B cell (primary cell): ENCODE measurements around the gene SYNRG. TPM values are rescaled to one million over a fixed set of nuclear protein-coding genes. Genes with fewer than 3 reads are reported as not detected.

Experiments used
- ATAC-seq: fragments of 200-7000 bp; cut with Tn5 transposase; one replicate; pipeline ENCODE4 v1.10.0; 2021; ENCODE audit warnings: low read depth, mild to moderate bottlenecking, moderate number of reproducible peaks, moderate library complexity
- CTCF ChIA-PET: fragments of 350-600 bp; sonication (Branson Sonifier 250); formaldehyde crosslinking; loops from one replicate; lab custom pipeline; 2021; ENCODE audit warnings: antibody characterized with exemption, inconsistent platforms; lab: Charles Lee
- POLR2A ChIA-PET: fragments of 350-600 bp; sonication (Branson Sonifier 250); formaldehyde crosslinking; loops from one replicate; lab custom pipeline; 2021; ENCODE audit warnings: antibody characterized with exemption; lab: Charles Lee
- DNase-seq: peaks from one replicate; pipeline ENCODE4 v3.0.0; 2013
- H2AFZ ChIP-seq: 2 replicates; pipeline ENCODE4 v1.6.1; 2012; ENCODE audit warnings: mild to moderate bottlenecking, low read depth, low read length; ENCODE audit not compliant: insufficient read depth, poor library complexity, severe bottlenecking
- H3K27ac ChIP-seq, 2 donors: 1 replicate in 1 of 2; 2 replicates in 1 of 2; pipeline ENCODE4 v1.5.1; 2012 to 2013; ENCODE audit warnings: low read length in 2 of 2, mild to moderate bottlenecking in 2 of 2, moderate library complexity in 1 of 2
- H3K27me3 ChIP-seq, 4 experiments: fragments of 200-600 bp in 1 of 4; sonication (generic) in 1 of 4; replicated peaks in 1 of 4; 1 replicate in 2 of 4; 2 replicates in 2 of 4; pipeline versions ENCODE4 v1.6.1 to v1.7.0; 2013 to 2016; ENCODE audit warnings: low read length in 3 of 4, mild to moderate bottlenecking in 2 of 4, mixed read lengths in 1 of 4, moderate library complexity in 1 of 4; ENCODE audit not compliant: insufficient read depth in 4 of 4, control insufficient read depth in 3 of 4; ENCODE audit errors: control extremely low read depth in 1 of 4
- H3K36me3 ChIP-seq, 2 experiments: replicated peaks in 1 of 2; 1 replicate in 1 of 2; 2 replicates in 1 of 2; pipeline versions ENCODE4 v1.6.1 to v1.7.1; 2013; ENCODE audit warnings: low read length in 1 of 2; ENCODE audit not compliant: insufficient read depth in 2 of 2, control insufficient read depth in 1 of 2; ENCODE audit errors: control extremely low read depth in 1 of 2, extremely low read depth in 1 of 2
- H3K4me1 ChIP-seq, 2 donors: fragments of 200-600 bp in 1 of 2; sonication (generic) in 1 of 2; 1 replicate in 1 of 2; 2 replicates in 1 of 2; pipeline versions ENCODE4 v1.5.1 to v1.6.1; 2013 to 2017; ENCODE audit warnings: low read length in 2 of 2; ENCODE audit not compliant: control insufficient read depth in 2 of 2, insufficient read depth in 2 of 2
- H3K4me2 ChIP-seq: replicated peaks from 2 replicates; pipeline ENCODE3; 2012; ENCODE audit warnings: mild to moderate bottlenecking, low read depth, low read length; ENCODE audit not compliant: poor library complexity, severe bottlenecking
- H3K4me3 ChIP-seq, 5 experiments: fragments of 200-600 bp in 1 of 5; sonication (generic) in 1 of 5; 1 replicate in 3 of 5; 2 replicates in 2 of 5; pipeline versions ENCODE4 v1.5.1 to v1.7.0; 2011 to 2016; ENCODE audit warnings: low read length in 4 of 5, mild to moderate bottlenecking in 4 of 5, low read depth in 2 of 5, control low read depth in 1 of 5, moderate library complexity in 1 of 5; ENCODE audit not compliant: insufficient read depth in 1 of 5; ENCODE audit errors: control extremely low read depth in 1 of 5, extremely low read depth in 1 of 5
- H3K79me2 ChIP-seq: fragments of 200-600 bp; sonication (generic); one replicate; pipeline ENCODE4 v1.6.0; 2016; ENCODE audit warnings: low read length; ENCODE audit not compliant: control insufficient read depth, insufficient read depth
- H3K9ac ChIP-seq: fragments of 200-600 bp; sonication (generic); 2 replicates; pipeline ENCODE4 v1.6.1; 2017; ENCODE audit warnings: mild to moderate bottlenecking, low read length, moderate library complexity
- H3K9me3 ChIP-seq, 3 donors: one replicate each; pipeline versions ENCODE4 v1.6.1 to v1.7.1; 2013; ENCODE audit warnings: low read length in 2 of 3; ENCODE audit not compliant: control insufficient read depth in 2 of 3, insufficient read depth in 1 of 3; ENCODE audit errors: control extremely low read depth in 1 of 3
- H4K20me1 ChIP-seq: 2 replicates; pipeline ENCODE4 v1.6.0; 2012; ENCODE audit warnings: mild to moderate bottlenecking, low read length; ENCODE audit not compliant: insufficient read depth, control insufficient read depth, poor library complexity, severe bottlenecking
- H3K27ac Mint-ChIP-seq: one replicate; pipeline ENCODE4 v1.8.0; 2021; ENCODE audit warnings: mixed read lengths
- H3K27me3 Mint-ChIP-seq: one replicate; pipeline ENCODE4 v1.8.0; 2021; ENCODE audit warnings: mixed read lengths
- H3K4me1 Mint-ChIP-seq: one replicate; pipeline ENCODE4 v1.8.0; 2021; ENCODE audit warnings: mixed read lengths
- H3K4me3 Mint-ChIP-seq: one replicate; pipeline ENCODE4 v1.8.0; 2021; ENCODE audit warnings: mixed read lengths
- H3K9me3 Mint-ChIP-seq: one replicate; pipeline ENCODE4 v1.8.0; 2022; ENCODE audit warnings: mixed read lengths; ENCODE audit not compliant: insufficient read depth
- EZH2 ChIP-seq: IDR thresholded peaks from 2 replicates; pipeline ENCODE4 v1.6.1; 2012; ENCODE audit warnings: borderline replicate concordance, low read depth, mild to moderate bottlenecking, moderate library complexity, low read length; ENCODE audit not compliant: insufficient read depth, poor library complexity, severe bottlenecking
- WGBS: methylation state at CpG from one replicate; pipeline ENCODE4 v1.1.5; 2013; ENCODE audit warnings: missing lambda C conversion rate; ENCODE audit not compliant: insufficient coverage; 5-methylcytosine and 5-hydroxymethylcytosine counted together
- intact Hi-C: fragments of 100-400 bp; cut with micrococcal nuclease; formaldehyde crosslinking; loops from one replicate; pipeline ENCODE4 v1.10.0; 2022
- polyA plus RNA-seq: library from polyadenylated mRNA; depleted of rRNA; stranded (reverse); fragments of >200 nt; gene quantifications from 2 replicates; pipeline ENCODE4 v1.2.3, GENCODE V29; 2012
- total RNA-seq, 2 donors: library from RNA; stranded (reverse); fragments of 120-200 nt in 1 of 2; gene quantifications; 1 replicate in 1 of 2; 2 replicates in 1 of 2; pipeline versions ENCODE4 v1.2.3 to v1.2.4, GENCODE V29; 2013 to 2022
- TF ChIP-seq, protein P1 (sequence below): fragments of 200-600 bp; IDR thresholded peaks from one replicate; pipeline ENCODE4 v1.8.0; 2022; ENCODE audit warnings: antibody characterized with exemption, mild to moderate bottlenecking

SYNRG gene
- total and polyA plus RNA-seq, 2 donors (not counting 1 experiment from before 2014, with no cell fraction given), result 31.8 to 113 TPM

DNA sequence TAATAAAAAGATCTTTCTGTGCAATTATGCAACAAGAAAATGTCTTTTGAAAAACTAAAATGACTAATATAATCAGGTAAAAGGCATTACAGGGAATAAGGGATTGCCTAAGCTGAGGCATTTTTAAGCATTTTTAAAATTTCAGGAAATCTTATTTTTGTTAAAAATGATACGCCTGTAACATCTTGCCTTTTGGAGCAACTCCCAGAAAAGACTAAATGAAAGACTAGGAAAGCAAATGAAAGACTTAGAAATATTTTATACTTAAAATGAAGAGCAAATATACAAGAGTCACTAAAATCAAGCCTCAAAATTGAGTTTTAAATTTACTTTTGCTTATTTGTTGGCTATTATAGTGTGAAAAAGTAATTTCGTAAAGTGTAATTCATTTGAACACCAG is 63.7 kb downstream of the SYNRG start:
- Mint-ChIP-seq H3K9me3 (no peaks in the 10 kb centered on the region), H3K27ac (no peak overlapping the region), H3K4me3 (no peak overlapping the region), H3K27me3 (no peaks in the 10 kb centered on the region), H3K4me1 (peaks cover 7% of the 10 kb centered on the region)
- Histone ChIP-seq H3K27ac (no peak overlapping the region), H2AFZ (no peak overlapping the region), H3K9ac (no peak overlapping the region), H3K79me2 (peaks cover 57% of the 10 kb centered on the region), H3K36me3 (peaks cover 5 to 53% of the 10 kb centered on the region in 2 experiments), H3K4me2 (no peak overlapping the region), H3K4me1 (peaks cover 0 to 1% of the 10 kb centered on the region in 2 donors), H3K9me3 (no peaks in the 10 kb centered on the region), H4K20me1 (peaks cover 66% of the 10 kb centered on the region), H3K4me3 (no peak overlapping the region), H3K27me3 (no peaks in the 10 kb centered on the region)
- intact Hi-C loops, result no loop called here
- ChIA-PET CTCF (no interaction called here), POLR2A (no interaction called here)
- WGBS, result no CpG with 5 or more reads among the region's 2 CpGs
- DNase-seq (no peak), ATAC-seq (no peak)
- no peak for TF ChIP-seq EZH2

DNA sequence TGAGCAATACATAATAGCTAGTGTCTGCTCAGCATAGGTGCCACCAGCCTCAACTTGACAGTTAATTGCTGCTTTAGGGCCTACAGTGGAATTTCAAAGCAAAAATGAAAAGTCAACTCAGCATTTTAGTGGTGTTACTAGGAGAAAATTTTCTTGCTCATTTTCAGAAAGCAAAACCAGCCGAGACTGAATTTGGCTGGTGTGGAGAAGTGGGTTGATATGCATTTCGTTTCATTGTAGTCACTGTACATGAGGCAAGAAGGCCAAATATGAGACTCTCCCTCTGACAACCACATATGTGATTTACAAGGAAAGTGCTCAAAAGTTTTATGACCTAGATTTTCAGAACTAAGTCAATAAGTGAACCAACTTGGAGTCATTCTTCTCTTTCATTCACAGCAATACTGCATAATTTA is 65.6 kb downstream of the SYNRG start:
- ChIA-PET CTCF (no interaction called here), POLR2A (no interaction called here)
- peaks cover 10 to 68% of the 10 kb centered on the region in 2 experiments for H3K36me3 ChIP-seq
- Mint-ChIP-seq H3K27ac (no peak overlapping the region), H3K27me3 (no peaks in the 10 kb centered on the region), H3K4me3 (no peak overlapping the region), H3K4me1 (peaks cover 5% of the 10 kb centered on the region), H3K9me3 (no peaks in the 10 kb centered on the region)
- H3K4me3 ChIP-seq, result no peak overlapping the region
- no peak overlapping the region for H3K27ac ChIP-seq
- DNase-seq (no peak), ATAC-seq (no peak)
- WGBS, result no CpG with 5 or more reads among the region's 2 CpGs
- no peaks in the 10 kb centered on the region for H3K4me1 ChIP-seq
- H3K4me2 ChIP-seq, result no peak overlapping the region
- intact Hi-C loops, result no loop called here
- peaks cover 41% of the 10 kb centered on the region for H3K79me2 ChIP-seq
- no peak for TF ChIP-seq EZH2
- TF ChIP-seq, protein P1, sequence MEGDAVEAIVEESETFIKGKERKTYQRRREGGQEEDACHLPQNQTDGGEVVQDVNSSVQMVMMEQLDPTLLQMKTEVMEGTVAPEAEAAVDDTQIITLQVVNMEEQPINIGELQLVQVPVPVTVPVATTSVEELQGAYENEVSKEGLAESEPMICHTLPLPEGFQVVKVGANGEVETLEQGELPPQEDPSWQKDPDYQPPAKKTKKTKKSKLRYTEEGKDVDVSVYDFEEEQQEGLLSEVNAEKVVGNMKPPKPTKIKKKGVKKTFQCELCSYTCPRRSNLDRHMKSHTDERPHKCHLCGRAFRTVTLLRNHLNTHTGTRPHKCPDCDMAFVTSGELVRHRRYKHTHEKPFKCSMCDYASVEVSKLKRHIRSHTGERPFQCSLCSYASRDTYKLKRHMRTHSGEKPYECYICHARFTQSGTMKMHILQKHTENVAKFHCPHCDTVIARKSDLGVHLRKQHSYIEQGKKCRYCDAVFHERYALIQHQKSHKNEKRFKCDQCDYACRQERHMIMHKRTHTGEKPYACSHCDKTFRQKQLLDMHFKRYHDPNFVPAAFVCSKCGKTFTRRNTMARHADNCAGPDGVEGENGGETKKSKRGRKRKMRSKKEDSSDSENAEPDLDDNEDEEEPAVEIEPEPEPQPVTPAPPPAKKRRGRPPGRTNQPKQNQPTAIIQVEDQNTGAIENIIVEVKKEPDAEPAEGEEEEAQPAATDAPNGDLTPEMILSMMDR, result no peak
- no peaks in the 10 kb centered on the region for H3K27me3 ChIP-seq
- H3K9ac ChIP-seq, result no peak overlapping the region
- no peaks in the 10 kb centered on the region for H3K9me3 ChIP-seq
- peaks cover 58% of the 10 kb centered on the region for H4K20me1 ChIP-seq
- no peak overlapping the region for H2AFZ ChIP-seq
